ENCODE data around the gene CCDC40. TPM values are rescaled to one million over a fixed set of nuclear protein-coding genes. Genes with fewer than 3 reads are reported as not detected.

The CCDC40 gene
- total and polyA plus RNA-seq, 9 of the 15 experiments (the other 6 are each of a cell fraction or from before 2014, with no cell fraction given): 0.07 to 0.33 TPM; not detected in 7

DNA sequence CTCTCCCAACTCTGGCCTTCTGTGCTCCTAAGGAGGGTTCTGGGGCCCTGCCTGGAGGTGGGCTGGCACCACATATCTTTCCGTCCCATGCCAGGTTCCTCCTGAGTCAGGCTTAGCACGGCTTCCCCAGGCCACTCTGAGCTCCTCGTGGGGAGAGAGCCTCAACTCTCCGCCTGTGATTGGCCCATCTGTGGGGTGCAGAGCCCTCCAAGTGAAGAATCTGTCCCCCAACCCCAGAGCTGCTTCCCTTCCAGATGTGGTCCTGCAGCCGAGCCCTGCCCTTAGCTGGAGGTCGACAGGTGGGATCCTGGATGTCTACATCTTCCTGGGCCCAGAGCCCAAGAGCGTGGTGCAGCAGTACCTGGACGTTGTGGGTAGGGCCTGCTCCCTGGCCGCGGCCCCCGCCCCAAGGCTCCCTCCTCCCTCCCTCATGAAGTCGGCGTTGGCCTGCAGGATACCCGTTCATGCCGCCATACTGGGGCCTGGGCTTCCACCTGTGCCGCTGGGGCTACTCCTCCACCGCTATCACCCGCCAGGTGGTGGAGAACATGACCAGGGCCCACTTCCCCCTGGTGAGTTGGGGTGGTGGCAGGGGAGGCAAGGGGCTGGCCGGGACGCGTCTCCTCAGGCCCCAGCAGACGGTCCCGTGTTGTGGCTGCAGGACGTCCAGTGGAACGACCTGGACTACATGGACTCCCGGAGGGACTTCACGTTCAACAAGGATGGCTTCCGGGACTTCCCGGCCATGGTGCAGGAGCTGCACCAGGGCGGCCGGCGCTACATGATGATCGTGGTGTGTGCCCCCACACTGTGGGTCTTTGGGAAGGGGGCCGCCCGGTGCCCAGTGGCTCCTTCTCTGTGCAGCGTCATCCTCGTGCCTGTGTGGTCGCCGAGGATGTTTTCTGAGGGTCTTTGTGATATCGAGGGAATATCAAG lies 71.9 kb downstream of the CCDC40 start (continued):
- no peak for TF ChIP-seq CREBBP (IDR thresholded peaks at IDR 0.05; ENCODE audit: low read depth, low read length)
- no peak for TF ChIP-seq MYNN (IDR thresholded peaks at IDR 0.05)
- no peak for TF ChIP-seq MYNN (CRISPR knock-in tag; IDR thresholded peaks at IDR 0.05)
- no peak for TF ChIP-seq ZNF785 (CRISPR knock-in tag; IDR thresholded peaks at IDR 0.05)
- TF ChIP-seq, protein P1, sequence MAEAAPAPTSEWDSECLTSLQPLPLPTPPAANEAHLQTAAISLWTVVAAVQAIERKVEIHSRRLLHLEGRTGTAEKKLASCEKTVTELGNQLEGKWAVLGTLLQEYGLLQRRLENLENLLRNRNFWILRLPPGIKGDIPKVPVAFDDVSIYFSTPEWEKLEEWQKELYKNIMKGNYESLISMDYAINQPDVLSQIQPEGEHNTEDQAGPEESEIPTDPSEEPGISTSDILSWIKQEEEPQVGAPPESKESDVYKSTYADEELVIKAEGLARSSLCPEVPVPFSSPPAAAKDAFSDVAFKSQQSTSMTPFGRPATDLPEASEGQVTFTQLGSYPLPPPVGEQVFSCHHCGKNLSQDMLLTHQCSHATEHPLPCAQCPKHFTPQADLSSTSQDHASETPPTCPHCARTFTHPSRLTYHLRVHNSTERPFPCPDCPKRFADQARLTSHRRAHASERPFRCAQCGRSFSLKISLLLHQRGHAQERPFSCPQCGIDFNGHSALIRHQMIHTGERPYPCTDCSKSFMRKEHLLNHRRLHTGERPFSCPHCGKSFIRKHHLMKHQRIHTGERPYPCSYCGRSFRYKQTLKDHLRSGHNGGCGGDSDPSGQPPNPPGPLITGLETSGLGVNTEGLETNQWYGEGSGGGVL (CRISPR knock-in tag; IDR thresholded peaks at IDR 0.05): no peak
- TF ChIP-seq, protein P2, sequence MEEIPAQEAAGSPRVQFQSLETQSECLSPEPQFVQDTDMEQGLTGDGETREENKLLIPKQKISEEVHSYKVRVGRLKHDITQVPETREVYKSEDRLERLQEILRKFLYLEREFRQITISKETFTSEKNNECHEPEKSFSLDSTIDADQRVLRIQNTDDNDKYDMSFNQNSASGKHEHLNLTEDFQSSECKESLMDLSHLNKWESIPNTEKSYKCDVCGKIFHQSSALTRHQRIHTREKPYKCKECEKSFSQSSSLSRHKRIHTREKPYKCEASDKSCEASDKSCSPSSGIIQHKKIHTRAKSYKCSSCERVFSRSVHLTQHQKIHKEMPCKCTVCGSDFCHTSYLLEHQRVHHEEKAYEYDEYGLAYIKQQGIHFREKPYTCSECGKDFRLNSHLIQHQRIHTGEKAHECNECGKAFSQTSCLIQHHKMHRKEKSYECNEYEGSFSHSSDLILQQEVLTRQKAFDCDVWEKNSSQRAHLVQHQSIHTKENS (CRISPR knock-in tag; IDR thresholded peaks at IDR 0.05): no peak

All from K562 (cell line).